WTC11 (cell line): ENCODE results near the gene ACO1.

Experiments used
- ELF4 ChIP-seq: sonication (generic); formaldehyde crosslinking; IDR thresholded peaks from 2 replicates; pipeline ENCODE4 v1.8.1; 2022; ENCODE audit warnings: low read depth, mild to moderate bottlenecking, moderate library complexity, missing genetic modification reagents
- ESRRA ChIP-seq: sonication (generic); formaldehyde crosslinking; IDR thresholded peaks from 2 replicates; pipeline ENCODE4 v1.8.1; 2022; ENCODE audit warnings: mild to moderate bottlenecking, missing genetic modification reagents, borderline replicate concordance
- ETV6 ChIP-seq: sonication (generic); formaldehyde crosslinking; IDR thresholded peaks from 2 replicates; pipeline ENCODE4 v1.8.1; 2022; ENCODE audit warnings: mild to moderate bottlenecking, missing genetic modification reagents
- KAT7 ChIP-seq: sonication (generic); formaldehyde crosslinking; IDR thresholded peaks from 2 replicates; pipeline ENCODE4 v1.8.1; 2023; ENCODE audit warnings: missing genetic modification reagents, mild to moderate bottlenecking, borderline replicate concordance
- NR1H2 ChIP-seq: sonication (generic); formaldehyde crosslinking; IDR thresholded peaks from 2 replicates; pipeline ENCODE4 v1.9.0; 2021; ENCODE audit warnings: mild to moderate bottlenecking, moderate library complexity, missing genetic modification reagents
- SP1 ChIP-seq: sonication (generic); formaldehyde crosslinking; conservative IDR thresholded peaks from 2 replicates; pipeline ENCODE4 v1.8.1; 2022; ENCODE audit warnings: missing genetic modification reagents
- ZNF219 ChIP-seq: sonication (generic); formaldehyde crosslinking; IDR thresholded peaks from 2 replicates; pipeline ENCODE4 v1.8.0; 2023; ENCODE audit warnings: missing genetic modification reagents, mild to moderate bottlenecking, borderline replicate concordance
- ZNF263 ChIP-seq: sonication (generic); formaldehyde crosslinking; IDR thresholded peaks from 2 replicates; pipeline ENCODE4 v1.8.1; 2022; ENCODE audit warnings: low read depth, mild to moderate bottlenecking, moderate library complexity, missing genetic modification reagents
- ZNF423 ChIP-seq: fragments of 250-450 bp; sonication (Bioruptor Pico); IDR thresholded peaks from 2 replicates; pipeline ENCODE4 v2.1.2; 2022; ENCODE audit warnings: mild to moderate bottlenecking, moderate library complexity
- TF ChIP-seq, protein P1 (sequence below): fragments of 200-600 bp; IDR thresholded peaks from 2 replicates; pipeline ENCODE4 v1.8.0; 2022; ENCODE audit warnings: antibody characterized with exemption
- TF ChIP-seq, protein P2 (sequence below): sonication (generic); formaldehyde crosslinking; IDR thresholded peaks from 2 replicates; pipeline ENCODE4 v1.8.1; 2023; ENCODE audit warnings: mild to moderate bottlenecking, missing genetic modification reagents, moderate library complexity

DNA sequence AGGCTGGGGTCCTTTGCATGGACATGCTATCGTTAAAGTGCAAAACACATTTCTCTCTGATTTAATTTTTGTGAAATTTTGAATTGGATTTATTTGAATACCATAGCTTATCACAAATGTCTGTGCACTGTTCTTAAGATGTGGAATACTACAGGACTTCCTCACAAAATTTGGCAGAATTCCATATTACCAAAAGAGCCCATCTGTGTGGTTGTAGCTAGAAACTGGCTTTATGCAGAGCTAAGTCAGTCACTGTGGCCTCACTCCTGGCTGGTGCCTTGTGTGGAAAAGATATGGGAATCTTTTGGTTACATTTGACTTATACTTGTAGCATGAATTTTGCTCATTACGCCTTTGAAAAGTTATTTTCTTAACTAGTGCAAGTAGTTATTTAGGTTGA, 35.5 kb downstream of the ACO1 start:
- TF ChIP-seq ETV6 (CRISPR knock-in tag): no peak
- TF ChIP-seq, protein P1, sequence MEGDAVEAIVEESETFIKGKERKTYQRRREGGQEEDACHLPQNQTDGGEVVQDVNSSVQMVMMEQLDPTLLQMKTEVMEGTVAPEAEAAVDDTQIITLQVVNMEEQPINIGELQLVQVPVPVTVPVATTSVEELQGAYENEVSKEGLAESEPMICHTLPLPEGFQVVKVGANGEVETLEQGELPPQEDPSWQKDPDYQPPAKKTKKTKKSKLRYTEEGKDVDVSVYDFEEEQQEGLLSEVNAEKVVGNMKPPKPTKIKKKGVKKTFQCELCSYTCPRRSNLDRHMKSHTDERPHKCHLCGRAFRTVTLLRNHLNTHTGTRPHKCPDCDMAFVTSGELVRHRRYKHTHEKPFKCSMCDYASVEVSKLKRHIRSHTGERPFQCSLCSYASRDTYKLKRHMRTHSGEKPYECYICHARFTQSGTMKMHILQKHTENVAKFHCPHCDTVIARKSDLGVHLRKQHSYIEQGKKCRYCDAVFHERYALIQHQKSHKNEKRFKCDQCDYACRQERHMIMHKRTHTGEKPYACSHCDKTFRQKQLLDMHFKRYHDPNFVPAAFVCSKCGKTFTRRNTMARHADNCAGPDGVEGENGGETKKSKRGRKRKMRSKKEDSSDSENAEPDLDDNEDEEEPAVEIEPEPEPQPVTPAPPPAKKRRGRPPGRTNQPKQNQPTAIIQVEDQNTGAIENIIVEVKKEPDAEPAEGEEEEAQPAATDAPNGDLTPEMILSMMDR: no peak
- no peak for TF ChIP-seq KAT7 (CRISPR knock-in tag)
- TF ChIP-seq ESRRA (CRISPR knock-in tag): no peak
- TF ChIP-seq NR1H2 (CRISPR knock-in tag): no peak
- TF ChIP-seq ZNF219 (CRISPR knock-in tag): no peak
- TF ChIP-seq SP1 (CRISPR knock-in tag): no peak
- TF ChIP-seq ELF4: no peak
- TF ChIP-seq ZNF263 (CRISPR knock-in tag): no peak
- no peak for TF ChIP-seq ZNF423 (CRISPR knock-in tag)
- TF ChIP-seq, protein P2, sequence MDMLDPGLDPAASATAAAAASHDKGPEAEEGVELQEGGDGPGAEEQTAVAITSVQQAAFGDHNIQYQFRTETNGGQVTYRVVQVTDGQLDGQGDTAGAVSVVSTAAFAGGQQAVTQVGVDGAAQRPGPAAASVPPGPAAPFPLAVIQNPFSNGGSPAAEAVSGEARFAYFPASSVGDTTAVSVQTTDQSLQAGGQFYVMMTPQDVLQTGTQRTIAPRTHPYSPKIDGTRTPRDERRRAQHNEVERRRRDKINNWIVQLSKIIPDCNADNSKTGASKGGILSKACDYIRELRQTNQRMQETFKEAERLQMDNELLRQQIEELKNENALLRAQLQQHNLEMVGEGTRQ (CRISPR knock-in tag): no peak
